Panc1 (cell line): ENCODE data around the gene TRAPPC6A. TPM values are rescaled to one million over a fixed set of nuclear protein-coding genes. Genes with fewer than 3 reads are reported as not detected.
A peak's percentile ranks its signal among the peaks of the same experiment; 100 is the strongest.

Experiments
- ATAC-seq: fragments of 200-7000 bp; cut with Tn5 transposase; 2 replicates; pipeline ENCODE4 v1.9.1; 2020; ENCODE audit warnings: mild to moderate bottlenecking, moderate library complexity
- BruUV-seq: library from RNA; stranded (reverse); fragments of 400-500 nt; replicated peaks from 2 replicates; lab custom pipeline; 2021; lab: Mats Ljungman, UMichigan
- CTCF ChIA-PET: fragments of 300-600 bp; sonication (Branson Sonifier 250); formaldehyde crosslinking; loops from one replicate; lab custom pipeline; 2022; ENCODE audit warnings: antibody characterized with exemption; lab: Charles Lee
- POLR2A ChIA-PET: fragments of 300-600 bp; sonication (Branson Sonifier 250); formaldehyde crosslinking; loops from one replicate; lab custom pipeline; 2022; ENCODE audit warnings: antibody characterized with exemption; lab: Charles Lee
- DNase-seq: peaks from one replicate; pipeline ENCODE4 v3.0.0-alpha.2; 2010; ENCODE audit warnings: low read depth, low spot score
- H3K27ac ChIP-seq: 2 replicates; pipeline ENCODE4 v1.5.1; 2011; ENCODE audit warnings: mild to moderate bottlenecking, low read length, inconsistent platforms
- H3K27me3 ChIP-seq: fragments of 200-500 bp; sonication (Bioruptor generic); 2 replicates; pipeline ENCODE4 v1.6.0; 2014; ENCODE audit warnings: low read length, inconsistent platforms; ENCODE audit not compliant: control insufficient read depth, insufficient read depth
- H3K36me3 ChIP-seq: fragments of 200-500 bp; sonication (Bioruptor generic); 2 replicates; pipeline ENCODE4 v1.5.1; 2014; ENCODE audit warnings: inconsistent platforms, mild to moderate bottlenecking, low read length, moderate library complexity; ENCODE audit not compliant: control insufficient read depth, insufficient read depth
- H3K4me1 ChIP-seq: 2 replicates; pipeline ENCODE4 v1.5.1; 2011; ENCODE audit warnings: inconsistent platforms, mild to moderate bottlenecking, low read length, moderate library complexity; ENCODE audit not compliant: control insufficient read depth, insufficient read depth
- H3K4me3 ChIP-seq, 2 experiments: 2 replicates each; pipeline ENCODE4 v1.5.1; 2011 to 2012; ENCODE audit warnings: low read depth in 2 of 2, low read length in 2 of 2, mild to moderate bottlenecking in 2 of 2, inconsistent platforms in 1 of 2, moderate library complexity in 1 of 2
- H3K9me3 ChIP-seq: fragments of 200-500 bp; sonication (Bioruptor generic); 2 replicates; pipeline ENCODE4 v1.5.1; 2014; ENCODE audit warnings: low read depth, mild to moderate bottlenecking, inconsistent platforms, low read length, moderate library complexity; ENCODE audit not compliant: control insufficient read depth, insufficient read depth
- CTCF ChIP-seq: fragments of 450-650 bp; IDR thresholded peaks from 2 replicates; pipeline ENCODE4 v1.5.1; 2017; ENCODE audit warnings: mild to moderate bottlenecking
- POLR2AphosphoS5 ChIP-seq: IDR thresholded peaks from 2 replicates; pipeline ENCODE4 v1.6.1; 2012; ENCODE audit warnings: mild to moderate bottlenecking, low read depth, low read length, moderate library complexity
- REST ChIP-seq, 2 experiments: IDR thresholded peaks; 2 replicates each; pipeline ENCODE4 v1.6.1; 2011 to 2012; ENCODE audit warnings: low read depth in 2 of 2, control low read depth in 1 of 2, low read length in 1 of 2, mild to moderate bottlenecking in 1 of 2, moderate library complexity in 1 of 2; ENCODE audit not compliant: insufficient read depth in 1 of 2
- SIN3A ChIP-seq: IDR thresholded peaks from 2 replicates; pipeline ENCODE4 v1.6.1; 2012; ENCODE audit warnings: low read depth, mild to moderate bottlenecking, low read length, moderate library complexity, borderline replicate concordance; ENCODE audit not compliant: insufficient read depth
- TCF7L2 ChIP-seq: IDR thresholded peaks from 2 replicates; pipeline ENCODE4 v1.6.1; 2011; ENCODE audit warnings: mild to moderate bottlenecking, low read depth, low read length, inconsistent platforms
- in situ Hi-C: cut with HindIII; loops from 2 replicates; pipeline ENCODE4 v1.10.0; 2016; ENCODE audit warnings: low sequenced_read_pairs, low pct_unique_long_range_greater_than_20kb
- intact Hi-C: fragments of 100-400 bp; cut with micrococcal nuclease; formaldehyde crosslinking; loops from one replicate; pipeline ENCODE4 v1.10.0; 2022; ENCODE audit not compliant: unreplicated experiment
- total RNA-seq: library from RNA; stranded (reverse); gene quantifications from one replicate; pipeline ENCODE4 v1.2.1, GENCODE V29; 2021; ENCODE audit not compliant: unreplicated experiment

The TRAPPC6A gene
- total RNA-seq, 1 experiment from 2014 or later: 24.7 TPM

DNA sequence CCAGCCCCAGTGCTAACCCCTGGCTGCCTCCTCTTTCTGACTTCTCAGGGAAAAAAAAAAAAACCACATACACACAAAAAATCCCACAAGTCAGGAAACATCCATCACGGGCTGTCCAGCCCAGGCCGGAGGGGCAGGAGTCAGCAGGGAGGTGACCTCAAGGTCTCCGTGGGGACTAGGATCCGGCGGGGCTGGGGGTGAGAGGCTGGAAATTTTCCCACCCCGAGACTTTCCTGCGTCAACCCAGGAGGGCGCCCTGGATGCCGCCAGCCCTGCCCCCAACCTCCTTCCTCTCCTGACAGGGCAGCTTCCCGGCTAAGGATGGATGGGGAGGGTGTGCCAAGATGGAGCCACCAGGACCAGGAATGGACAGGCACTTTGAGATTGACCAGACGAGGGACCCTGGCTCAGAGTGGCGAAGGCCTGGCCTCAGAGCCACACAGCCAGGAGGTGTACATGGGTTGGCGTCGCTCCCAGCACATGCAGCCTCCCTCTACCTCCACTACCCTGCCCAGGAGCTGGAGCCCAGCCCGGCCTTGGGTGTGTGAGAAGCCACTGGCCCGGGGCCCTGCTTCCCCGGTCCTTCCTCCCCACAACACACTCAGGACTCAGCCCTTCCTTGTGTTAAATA lies 33.8 kb upstream of the TRAPPC6A start:
- BruUV-seq: no TSS peak
- ChIA-PET CTCF (no interaction called here), POLR2A (interaction anchor here (0.6 kb wide), 1 partner anchor 10 kb away, joined by 9 read pairs; no protein-coding TSS in a partner anchor)
- Histone ChIP-seq H3K27ac (no peak overlapping the region), H3K36me3 (no peaks in the 10 kb centered on the region), H3K4me1 (no peaks in the 10 kb centered on the region), H3K27me3 (no peaks in the 10 kb centered on the region), H3K9me3 (no peaks in the 10 kb centered on the region), H3K4me3 (no peak overlapping the region)
- TF ChIP-seq POLR2AphosphoS5 (no peak), REST (IDR thresholded peaks at IDR 0.05; ENCODE audit: insufficient read depth in 1 of 2, low read depth in 2 of 2, low read length in 1 of 2) (no peak), TCF7L2 (no peak), CTCF (no peak), SIN3A (no peak)
- peak; percentile 53; the same call in 1 of the 2 replicates for ATAC-seq
- in situ Hi-C loops (no loop called here), intact Hi-C loops (no loop called here)
- DNase-seq: no peak

GRCh38 chr19:45206328-45206727 lies 28.3 kb upstream of the TRAPPC6A start:
- no peak overlapping the region for H3K4me3 ChIP-seq
- intact Hi-C loops (loop anchor here (10.0 kb wide), 1 partner anchor 128 kb away; no protein-coding TSS in a partner anchor), in situ Hi-C loops (no loop called here)
- ATAC-seq (no peak), DNase-seq (no peak)
- POLR2A ChIA-PET: no interaction called here
- no peak for TF ChIP-seq REST (IDR thresholded peaks at IDR 0.05; ENCODE audit: insufficient read depth in 1 of 2, low read depth in 2 of 2, low read length in 1 of 2)
- TF ChIP-seq CTCF: no peak
- TF ChIP-seq TCF7L2: no peak
- no peak for TF ChIP-seq POLR2AphosphoS5
- TF ChIP-seq SIN3A: no peak
- H3K36me3 ChIP-seq: no peaks in the 10 kb centered on the region
- no TSS peak for BruUV-seq
- no peaks in the 10 kb centered on the region for H3K4me1 ChIP-seq
- H3K9me3 ChIP-seq: no peaks in the 10 kb centered on the region
- H3K27ac ChIP-seq: no peak overlapping the region
- no peaks in the 10 kb centered on the region for H3K27me3 ChIP-seq
- CTCF ChIA-PET: interaction anchor here (0.7 kb wide), 1 partner anchor 54 kb away, joined by 7 read pairs; no protein-coding TSS in a partner anchor
